K562 (cell line): ENCODE results near the gene ATP6V0D1. TPM values are rescaled to one million over a fixed set of nuclear protein-coding genes. Genes with fewer than 3 reads are reported as not detected.

Source experiments
- CBFA2T2 ChIP-seq: fragments of 450-650 bp; conservative IDR thresholded peaks from 2 replicates; pipeline ENCODE4 v1.6.1; 2017; ENCODE audit warnings: mild to moderate bottlenecking
- CTBP1 ChIP-seq: fragments of 450-650 bp; IDR thresholded peaks from 2 replicates; pipeline ENCODE4 v1.6.1; 2016; ENCODE audit warnings: borderline replicate concordance
- DNMT1 ChIP-seq: fragments of 450-650 bp; IDR thresholded peaks from 2 replicates; pipeline ENCODE4 v1.6.1; 2016; ENCODE audit warnings: antibody characterized with exemption, mild to moderate bottlenecking
- FOSL1 ChIP-seq: fragments of 200-800 bp; sonication (Bioruptor generic); conservative IDR thresholded peaks from 2 replicates; pipeline ENCODE4 v1.6.1; 2016; ENCODE audit warnings: missing genetic modification characterization, missing compliant biosample characterization
- HMGN3 ChIP-seq: IDR thresholded peaks from 2 replicates; pipeline ENCODE4 v1.6.1; 2011; ENCODE audit warnings: borderline replicate concordance, low read depth, mild to moderate bottlenecking, mixed read lengths, low read length; ENCODE audit not compliant: insufficient read length; ENCODE audit errors: extremely low read depth
- KAT2B ChIP-seq: IDR thresholded peaks from one replicate; pipeline ENCODE4 v1.6.1; 2012; ENCODE audit warnings: low read depth, mild to moderate bottlenecking, control low read depth, inconsistent platforms, low read length, moderate library complexity
- MAFF ChIP-seq: IDR thresholded peaks from 2 replicates; pipeline ENCODE4 v1.6.1; 2012; ENCODE audit warnings: low read length, improper control_type of control experiment
- PHTF2 ChIP-seq: fragments of 250-450 bp; sonication (Bioruptor Pico); IDR thresholded peaks from 2 replicates; pipeline ENCODE4 v1.5.0; 2021; ENCODE audit warnings: mild to moderate bottlenecking
- PTBP1 ChIP-seq: fragments of 200-400 bp; formaldehyde crosslinking; IDR thresholded peaks from 2 replicates; pipeline ENCODE4 v1.6.1; 2017; ENCODE audit warnings: low read depth, low read length
- PTTG1 ChIP-seq: fragments of 450-650 bp; IDR thresholded peaks from 2 replicates; pipeline ENCODE4 v1.6.1; 2016; ENCODE audit warnings: low read depth, mild to moderate bottlenecking, missing genetic modification characterization, missing compliant biosample characterization
- RBM17 ChIP-seq: fragments of 200-400 bp; formaldehyde crosslinking; IDR thresholded peaks from 2 replicates; pipeline ENCODE4 v1.6.1; 2017; ENCODE audit warnings: low read depth, mild to moderate bottlenecking, low read length, borderline replicate concordance
- SUPT5H ChIP-seq: fragments of 450-650 bp; IDR thresholded peaks from 2 replicates; pipeline ENCODE4 v1.6.1; 2016
- TAF1 ChIP-seq: IDR thresholded peaks from 2 replicates; pipeline ENCODE4 v1.6.1; 2011; ENCODE audit warnings: mild to moderate bottlenecking, low read length, moderate library complexity; ENCODE audit not compliant: insufficient read depth, control insufficient read depth, severe bottlenecking; ENCODE audit errors: extremely low read depth
- TOE1 ChIP-seq, 2 experiments: fragments of 450-650 bp in 1 of 2; sonication (generic) in 1 of 2; formaldehyde crosslinking in 1 of 2; IDR thresholded peaks; 2 replicates each; pipeline versions ENCODE4 v1.7.1 to v1.8.0; 2016 to 2022; ENCODE audit warnings: borderline replicate concordance in 2 of 2, mild to moderate bottlenecking in 2 of 2, antibody characterized with exemption in 1 of 2, inconsistent platforms in 1 of 2, low read depth in 1 of 2, missing genetic modification reagents in 1 of 2, moderate library complexity in 1 of 2
- ZNF384 ChIP-seq: IDR thresholded peaks from 2 replicates; pipeline ENCODE4 v1.6.1; 2012; ENCODE audit warnings: low read depth, low read length, improper control_type of control experiment
- ZNF592 ChIP-seq: fragments of 450-650 bp; IDR thresholded peaks from 2 replicates; pipeline ENCODE4 v1.6.1; 2017; ENCODE audit warnings: antibody characterized with exemption, mild to moderate bottlenecking
- polyA plus RNA-seq, 8 experiments: library from polyadenylated mRNA; depleted of rRNA in 4 of 8; stranded (reverse) in 5 of 8; unstranded in 3 of 8; fragments of >200 nt; fragmentation: Nextera tagmentation in 2 of 8; fragmentation: Illumina TruSeq in 1 of 8; extraction: Ambion mirVana in 2 of 8; extraction: Trizol in 1 of 8; gene quantifications; 2 replicates each; pipeline versions ENCODE4 v1.2.1 to v1.2.3, GENCODE V29; 2011 to 2014; ENCODE audit warnings: inconsistent platforms in 1 of 8, missing spikeins in 1 of 8
- total RNA-seq, 7 experiments: library from RNA; depleted of rRNA in 6 of 7; stranded (reverse); fragments of >200 nt in 6 of 7; fragmentation: Illumina TruSeq in 2 of 7; extraction: Trizol in 2 of 7; gene quantifications; 2 replicates each; pipeline versions ENCODE4 v1.2.1 to v1.2.3, GENCODE V29; 2011 to 2021; ENCODE audit warnings: low replicate concordance in 1 of 7
- TF ChIP-seq, protein P1 (sequence below), 3 experiments: fragments of 200-800 bp in 1 of 3; sonication (Bioruptor generic) in 1 of 3; sonication (generic) in 1 of 3; formaldehyde crosslinking in 1 of 3; IDR thresholded peaks; 2 replicates each; pipeline versions ENCODE4 v1.6.1 to v1.8.0; 2016 to 2022; ENCODE audit warnings: mild to moderate bottlenecking in 2 of 3, missing compliant biosample characterization in 2 of 3, missing genetic modification characterization in 2 of 3, missing genetic modification reagents in 1 of 3
- TF ChIP-seq, protein P2 (sequence below): fragments of 450-650 bp; IDR thresholded peaks from 2 replicates; pipeline ENCODE4 v1.6.1; 2016; ENCODE audit warnings: low read depth, mild to moderate bottlenecking, moderate library complexity
- TF ChIP-seq, protein P3 (sequence below): fragments of 450-650 bp; IDR thresholded peaks from 2 replicates; pipeline ENCODE4 v1.7.1; 2018; ENCODE audit warnings: mild to moderate bottlenecking, low read depth; ENCODE audit not compliant: partially characterized antibody

ATP6V0D1 gene
- total and polyA plus RNA-seq, 9 of the 15 experiments (the other 6 are each of a cell fraction or from before 2014, with no cell fraction given), result 23.2 to 69.7 (median 45.6) TPM

DNA sequence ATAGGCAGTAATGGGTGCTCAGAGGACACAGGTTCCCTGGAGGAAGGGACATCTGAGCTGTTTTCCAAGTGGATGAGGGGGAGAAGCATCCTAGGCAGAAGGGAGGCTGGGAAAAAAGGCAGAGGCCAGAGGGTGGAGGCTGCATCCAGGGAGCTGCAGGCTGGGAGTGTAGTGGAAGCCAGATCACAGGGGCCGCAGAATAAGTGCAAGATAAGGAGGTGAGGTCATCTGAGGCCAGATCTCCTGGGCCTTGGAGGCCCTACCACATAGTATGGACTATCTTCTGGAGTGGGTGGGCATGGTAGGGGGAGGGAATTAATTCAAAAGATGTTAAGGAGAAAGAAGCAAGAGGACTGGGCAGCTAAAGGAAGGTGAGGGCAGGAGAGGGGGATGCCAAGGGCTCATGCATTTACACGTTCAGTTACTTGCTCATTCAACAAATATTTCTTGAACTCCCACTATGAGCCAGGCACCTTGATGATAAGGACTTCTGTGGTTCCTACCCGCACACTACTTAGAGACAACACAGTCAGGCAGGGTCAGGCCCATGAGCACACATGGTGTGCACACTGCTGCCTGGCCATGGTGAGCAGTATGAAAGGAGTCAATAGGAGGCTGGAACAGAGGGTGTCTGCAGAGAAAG is 45.3 kb upstream of the ATP6V0D1 start (continued):
- TF ChIP-seq, protein P1, sequence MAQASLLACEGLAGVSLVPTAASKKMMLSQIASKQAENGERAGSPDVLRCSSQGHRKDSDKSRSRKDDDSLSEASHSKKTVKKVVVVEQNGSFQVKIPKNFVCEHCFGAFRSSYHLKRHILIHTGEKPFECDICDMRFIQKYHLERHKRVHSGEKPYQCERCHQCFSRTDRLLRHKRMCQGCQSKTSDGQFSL (CRISPR knock-in tag; IDR thresholded peaks at IDR 0.05), result no peak
- TF ChIP-seq, protein P1 (tag; IDR thresholded peaks at IDR 0.05), result no peak
- no peak for TF ChIP-seq TAF1
- TF ChIP-seq, protein P2, sequence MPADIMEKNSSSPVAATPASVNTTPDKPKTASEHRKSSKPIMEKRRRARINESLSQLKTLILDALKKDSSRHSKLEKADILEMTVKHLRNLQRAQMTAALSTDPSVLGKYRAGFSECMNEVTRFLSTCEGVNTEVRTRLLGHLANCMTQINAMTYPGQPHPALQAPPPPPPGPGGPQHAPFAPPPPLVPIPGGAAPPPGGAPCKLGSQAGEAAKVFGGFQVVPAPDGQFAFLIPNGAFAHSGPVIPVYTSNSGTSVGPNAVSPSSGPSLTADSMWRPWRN, result peak; percentile 27
- TF ChIP-seq PHTF2 (CRISPR knock-in tag), result no peak
- no peak for TF ChIP-seq DNMT1
- TF ChIP-seq RBM17, result no peak
- TF ChIP-seq, protein P3, sequence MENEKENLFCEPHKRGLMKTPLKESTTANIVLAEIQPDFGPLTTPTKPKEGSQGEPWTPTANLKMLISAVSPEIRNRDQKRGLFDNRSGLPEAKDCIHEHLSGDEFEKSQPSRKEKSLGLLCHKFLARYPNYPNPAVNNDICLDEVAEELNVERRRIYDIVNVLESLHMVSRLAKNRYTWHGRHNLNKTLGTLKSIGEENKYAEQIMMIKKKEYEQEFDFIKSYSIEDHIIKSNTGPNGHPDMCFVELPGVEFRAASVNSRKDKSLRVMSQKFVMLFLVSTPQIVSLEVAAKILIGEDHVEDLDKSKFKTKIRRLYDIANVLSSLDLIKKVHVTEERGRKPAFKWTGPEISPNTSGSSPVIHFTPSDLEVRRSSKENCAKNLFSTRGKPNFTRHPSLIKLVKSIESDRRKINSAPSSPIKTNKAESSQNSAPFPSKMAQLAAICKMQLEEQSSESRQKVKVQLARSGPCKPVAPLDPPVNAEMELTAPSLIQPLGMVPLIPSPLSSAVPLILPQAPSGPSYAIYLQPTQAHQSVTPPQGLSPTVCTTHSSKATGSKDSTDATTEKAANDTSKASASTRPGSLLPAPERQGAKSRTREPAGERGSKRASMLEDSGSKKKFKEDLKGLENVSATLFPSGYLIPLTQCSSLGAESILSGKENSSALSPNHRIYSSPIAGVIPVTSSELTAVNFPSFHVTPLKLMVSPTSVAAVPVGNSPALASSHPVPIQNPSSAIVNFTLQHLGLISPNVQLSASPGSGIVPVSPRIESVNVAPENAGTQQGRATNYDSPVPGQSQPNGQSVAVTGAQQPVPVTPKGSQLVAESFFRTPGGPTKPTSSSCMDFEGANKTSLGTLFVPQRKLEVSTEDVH, result no peak
- no peak for TF ChIP-seq ZNF384
- TF ChIP-seq TOE1 (IDR thresholded peaks at IDR 0.05; ENCODE audit: borderline replicate concordance), result no peak
- no peak for TF ChIP-seq TOE1 (CRISPR knock-in tag; IDR thresholded peaks at IDR 0.05; ENCODE audit: borderline replicate concordance, low read depth)
- TF ChIP-seq MAFF, result no peak
- TF ChIP-seq SUPT5H, result no peak
- no peak for TF ChIP-seq PTBP1
- peak; percentile 36; the same call in 1 of the 2 replicates for TF ChIP-seq CTBP1
- no peak for TF ChIP-seq HMGN3
- no peak for TF ChIP-seq CBFA2T2
- no peak for TF ChIP-seq KAT2B
- TF ChIP-seq PTTG1 (tag), result no peak
- TF ChIP-seq ZNF592, result 0 out of 2 replicates have a peak, but pooled peaks have one; percentile 51
- TF ChIP-seq FOSL1 (tag), result peak; percentile 88
